ENCODE results near the gene WNT5B.

DNA sequence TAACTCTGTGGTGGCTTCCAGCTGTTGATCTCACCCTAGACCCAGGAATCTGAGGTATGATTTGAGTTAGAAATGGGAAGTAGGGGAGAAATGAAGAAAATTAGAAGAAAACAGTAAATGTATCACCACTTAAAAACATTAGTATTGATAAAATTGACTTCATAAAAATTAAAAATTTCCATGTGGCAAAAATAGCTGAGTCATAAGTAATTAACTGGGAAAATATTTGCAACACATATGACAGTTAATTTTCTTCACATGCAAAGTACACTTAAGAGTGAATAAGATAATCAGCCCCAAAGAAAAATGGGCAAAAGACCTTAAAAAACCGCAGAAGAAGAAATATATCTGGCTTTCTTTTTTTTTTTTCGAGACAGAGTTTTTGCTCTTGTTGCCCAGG, 36.3 kb downstream of the WNT5B start:
- TF ChIP-seq, protein P1, sequence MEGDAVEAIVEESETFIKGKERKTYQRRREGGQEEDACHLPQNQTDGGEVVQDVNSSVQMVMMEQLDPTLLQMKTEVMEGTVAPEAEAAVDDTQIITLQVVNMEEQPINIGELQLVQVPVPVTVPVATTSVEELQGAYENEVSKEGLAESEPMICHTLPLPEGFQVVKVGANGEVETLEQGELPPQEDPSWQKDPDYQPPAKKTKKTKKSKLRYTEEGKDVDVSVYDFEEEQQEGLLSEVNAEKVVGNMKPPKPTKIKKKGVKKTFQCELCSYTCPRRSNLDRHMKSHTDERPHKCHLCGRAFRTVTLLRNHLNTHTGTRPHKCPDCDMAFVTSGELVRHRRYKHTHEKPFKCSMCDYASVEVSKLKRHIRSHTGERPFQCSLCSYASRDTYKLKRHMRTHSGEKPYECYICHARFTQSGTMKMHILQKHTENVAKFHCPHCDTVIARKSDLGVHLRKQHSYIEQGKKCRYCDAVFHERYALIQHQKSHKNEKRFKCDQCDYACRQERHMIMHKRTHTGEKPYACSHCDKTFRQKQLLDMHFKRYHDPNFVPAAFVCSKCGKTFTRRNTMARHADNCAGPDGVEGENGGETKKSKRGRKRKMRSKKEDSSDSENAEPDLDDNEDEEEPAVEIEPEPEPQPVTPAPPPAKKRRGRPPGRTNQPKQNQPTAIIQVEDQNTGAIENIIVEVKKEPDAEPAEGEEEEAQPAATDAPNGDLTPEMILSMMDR (IDR thresholded peaks at IDR 0.05): no peak
- no peak for TF ChIP-seq EZH2 (IDR thresholded peaks at IDR 0.05; ENCODE audit: borderline replicate concordance, insufficient read depth, low read depth, low read length, poor library complexity, severe bottlenecking)
